Stimulated activated naive CD4-positive, alpha-beta T cell treated with Interleukin-2 at 50 U/mL for 16 hours (primary cell): Measurements from ENCODE around the gene HHATL.

Source experiments
- DNase-seq: peaks from one replicate; lab custom pipeline; 2025; lab: John Stamatoyannopoulos, UW

The HHATL gene

GRCh38 chr3:42702066-42702951 is at the start of gene HHATL:
HHATL (minus strand) TSS chr3:42702798; CDS start chr3:42700826, 1,972 bp downstream.
- DNase-seq = no peak

GRCh38 chr3:42751609-42752008 is 49.0 kb upstream of the HHATL start:
- no peak for DNase-seq

- DNase-seq = no peak
Measured at GRCh38 chr3:42750834-42751233, 48.2 kb upstream of the HHATL start.

GRCh38 chr3:42749753-42750231 is 47.2 kb upstream of the HHATL start:
- DNase-seq = no peak

GRCh38 chr3:42749025-42749752 is 46.6 kb upstream of the HHATL start:
- no peak for DNase-seq

GRCh38 chr3:42747581-42747980 is 45.0 kb upstream of the HHATL start:
- DNase-seq = no peak

GRCh38 chr3:42746455-42747450 is 44.2 kb upstream of the HHATL start:
- no peak for DNase-seq

GRCh38 chr3:42745776-42746454 is 43.3 kb upstream of the HHATL start:
- no peak for DNase-seq

- no peak for DNase-seq
Measured at GRCh38 chr3:42745291-42745745, 42.7 kb upstream of the HHATL start.

- DNase-seq = no peak
Measured at GRCh38 chr3:42743204-42743995, 40.8 kb upstream of the HHATL start.

- no peak for DNase-seq
Measured at GRCh38 chr3:42742688-42743087, 40.1 kb upstream of the HHATL start.

GRCh38 chr3:42742259-42742658 is 39.7 kb upstream of the HHATL start:
- DNase-seq = no peak

- DNase-seq = no peak
Measured at GRCh38 chr3:42741796-42742195, 39.2 kb upstream of the HHATL start.

- no peak for DNase-seq
Measured at GRCh38 chr3:42739401-42740158, 37.0 kb upstream of the HHATL start.

GRCh38 chr3:42736531-42736930 is 33.9 kb upstream of the HHATL start:
- no peak for DNase-seq

GRCh38 chr3:42736081-42736480 is 33.5 kb upstream of the HHATL start:
- no peak for DNase-seq

GRCh38 chr3:42735615-42736014 is 33.0 kb upstream of the HHATL start:
- no peak for DNase-seq

- no peak for DNase-seq
Measured at GRCh38 chr3:42735019-42735418, 32.4 kb upstream of the HHATL start.

GRCh38 chr3:42734263-42734860 is 31.8 kb upstream of the HHATL start:
- no peak for DNase-seq
